Measurements from ENCODE around the gene LRRC8C. TPM values are rescaled to one million over a fixed set of nuclear protein-coding genes. Genes with fewer than 3 reads are reported as not detected.

Gene LRRC8C
- total and polyA plus RNA-seq, 2 experiments from 2014 or later: 0.89 to 3.9 TPM

DNA sequence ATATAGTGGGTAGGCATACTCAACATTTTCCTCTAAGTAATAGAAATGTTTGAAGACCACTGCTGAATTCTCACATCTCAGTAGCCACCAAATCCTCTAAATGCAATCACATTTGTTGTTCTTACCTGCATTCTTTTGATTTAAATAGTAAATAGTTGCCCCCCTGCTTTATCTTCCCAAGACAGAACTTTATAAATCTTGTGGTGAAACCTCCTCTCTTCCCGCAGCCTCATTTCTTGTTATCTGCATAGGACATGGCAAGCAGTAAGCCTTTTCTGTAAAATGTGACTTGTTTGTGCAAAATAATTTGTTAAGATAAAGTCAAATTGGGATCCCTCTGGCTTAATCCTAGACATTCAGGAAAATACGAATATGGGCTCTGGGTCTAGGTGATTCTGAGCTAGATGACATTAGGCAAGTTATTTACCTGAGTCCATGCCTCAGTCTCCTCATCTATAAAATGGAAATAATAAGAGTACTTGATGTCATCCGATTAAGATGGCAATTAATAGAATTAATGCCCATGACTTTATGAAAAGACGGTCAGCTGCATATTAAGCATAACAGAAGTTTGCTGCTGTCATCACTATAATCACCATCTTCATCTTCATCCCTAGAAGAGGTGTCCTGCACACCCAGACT, 77.7 kb downstream of the LRRC8C start:
- peaks cover 3% of the 10 kb centered on the region for H3K27me3 Mint-ChIP-seq (ENCODE audit: insufficient read depth, low read depth, poor library complexity)
- TF ChIP-seq JUNB (IDR thresholded peaks at IDR 0.05; ENCODE audit: unreplicated experiment) (no peak), ZNF114 (CRISPR knock-in tag; IDR thresholded peaks at IDR 0.05) (no peak), CREB1 (CRISPR knock-in tag; IDR thresholded peaks at IDR 0.05; ENCODE audit: low read depth) (no peak), NANOG (IDR thresholded peaks at IDR 0.05; ENCODE audit: borderline replicate concordance) (no peak), POLR2AphosphoS5 (IDR thresholded peaks at IDR 0.05; ENCODE audit: low read depth) (no peak), STAT1 (IDR thresholded peaks at IDR 0.05; ENCODE audit: unreplicated experiment) (no peak), ZNF331 (CRISPR knock-in tag; IDR thresholded peaks at IDR 0.05; ENCODE audit: low read depth) (no peak)
- TF ChIP-seq, protein P1, sequence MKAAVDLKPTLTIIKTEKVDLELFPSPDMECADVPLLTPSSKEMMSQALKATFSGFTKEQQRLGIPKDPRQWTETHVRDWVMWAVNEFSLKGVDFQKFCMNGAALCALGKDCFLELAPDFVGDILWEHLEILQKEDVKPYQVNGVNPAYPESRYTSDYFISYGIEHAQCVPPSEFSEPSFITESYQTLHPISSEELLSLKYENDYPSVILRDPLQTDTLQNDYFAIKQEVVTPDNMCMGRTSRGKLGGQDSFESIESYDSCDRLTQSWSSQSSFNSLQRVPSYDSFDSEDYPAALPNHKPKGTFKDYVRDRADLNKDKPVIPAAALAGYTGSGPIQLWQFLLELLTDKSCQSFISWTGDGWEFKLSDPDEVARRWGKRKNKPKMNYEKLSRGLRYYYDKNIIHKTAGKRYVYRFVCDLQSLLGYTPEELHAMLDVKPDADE (IDR thresholded peaks at IDR 0.05): no peak
- TF ChIP-seq, protein P2, sequence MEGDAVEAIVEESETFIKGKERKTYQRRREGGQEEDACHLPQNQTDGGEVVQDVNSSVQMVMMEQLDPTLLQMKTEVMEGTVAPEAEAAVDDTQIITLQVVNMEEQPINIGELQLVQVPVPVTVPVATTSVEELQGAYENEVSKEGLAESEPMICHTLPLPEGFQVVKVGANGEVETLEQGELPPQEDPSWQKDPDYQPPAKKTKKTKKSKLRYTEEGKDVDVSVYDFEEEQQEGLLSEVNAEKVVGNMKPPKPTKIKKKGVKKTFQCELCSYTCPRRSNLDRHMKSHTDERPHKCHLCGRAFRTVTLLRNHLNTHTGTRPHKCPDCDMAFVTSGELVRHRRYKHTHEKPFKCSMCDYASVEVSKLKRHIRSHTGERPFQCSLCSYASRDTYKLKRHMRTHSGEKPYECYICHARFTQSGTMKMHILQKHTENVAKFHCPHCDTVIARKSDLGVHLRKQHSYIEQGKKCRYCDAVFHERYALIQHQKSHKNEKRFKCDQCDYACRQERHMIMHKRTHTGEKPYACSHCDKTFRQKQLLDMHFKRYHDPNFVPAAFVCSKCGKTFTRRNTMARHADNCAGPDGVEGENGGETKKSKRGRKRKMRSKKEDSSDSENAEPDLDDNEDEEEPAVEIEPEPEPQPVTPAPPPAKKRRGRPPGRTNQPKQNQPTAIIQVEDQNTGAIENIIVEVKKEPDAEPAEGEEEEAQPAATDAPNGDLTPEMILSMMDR (conservative IDR thresholded peaks at IDR 0.05; ENCODE audit: low read depth in 2 of 2): no peak
- no peaks in the 10 kb centered on the region for H3K36me3 Mint-ChIP-seq (ENCODE audit: low read depth)
- no peaks in the 10 kb centered on the region for H3F3A ChIP-seq (replicated peaks; ENCODE audit: low read depth)
- H3K27ac Mint-ChIP-seq: no peak overlapping the region
- peaks cover 23% of the 10 kb centered on the region for H3K4me1 ChIP-seq (ENCODE audit: insufficient read depth)
- H3K4me2 ChIP-seq: no peak overlapping the region
- H3K36me3 ChIP-seq (ENCODE audit: insufficient read depth): no peaks in the 10 kb centered on the region
- no peaks in the 10 kb centered on the region for H3K27me3 ChIP-seq (ENCODE audit: insufficient read depth)
- no peak overlapping the region for H3K4me3 Mint-ChIP-seq
- no peaks in the 10 kb centered on the region for H3K79me2 ChIP-seq (replicated peaks; ENCODE audit: insufficient read depth)
- no peak overlapping the region for H2AFZ ChIP-seq
- H4K20me1 ChIP-seq (replicated peaks; ENCODE audit: insufficient read depth): no peaks in the 10 kb centered on the region
- no peak overlapping the region for H3K27ac ChIP-seq (ENCODE audit: low read depth)
- peaks cover 24% of the 10 kb centered on the region for H3K4me1 Mint-ChIP-seq
- DNase-seq (ENCODE audit: low spot score) (no peak), ATAC-seq (no peak)
- no peaks in the 10 kb centered on the region for H3K9me3 Mint-ChIP-seq
- H3K9me2 ChIP-seq (ENCODE audit: insufficient read depth): 0 out of 2 replicates have a peak, but pooled peaks cover 4% of the 10 kb centered on the region
- no peak overlapping the region for H3K4me3 ChIP-seq

DNA sequence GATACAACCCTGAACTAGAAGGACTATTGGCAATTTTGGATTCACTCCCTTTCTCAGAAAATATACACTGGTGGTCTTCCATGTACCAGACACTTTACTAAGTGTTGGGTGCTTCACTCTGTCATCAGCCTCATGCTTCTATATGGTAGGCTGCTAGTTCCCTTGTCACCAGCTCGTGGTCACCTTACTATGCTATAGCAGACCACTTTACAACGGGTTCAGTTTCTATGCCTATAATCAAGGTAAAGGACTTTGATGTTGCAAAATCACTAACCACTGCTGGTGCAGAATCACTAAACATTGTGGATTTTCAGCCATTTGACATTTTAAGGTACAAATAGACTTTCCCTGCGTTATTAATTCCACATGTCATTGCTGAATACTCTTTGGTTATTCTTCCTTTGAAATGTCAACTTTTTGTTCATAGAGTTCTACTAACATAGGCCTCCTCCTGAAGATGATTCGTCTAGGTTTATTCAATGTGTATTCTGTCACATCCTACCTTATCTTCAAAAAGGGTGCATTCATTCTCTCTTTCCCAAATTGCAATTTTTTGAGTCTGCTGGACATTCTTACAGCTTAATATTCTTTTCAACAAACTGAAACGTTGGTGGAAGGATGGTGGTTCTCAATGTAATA, 78.3 kb downstream of the LRRC8C start:
- Mint-ChIP-seq H3K9me3 (no peaks in the 10 kb centered on the region), H3K36me3 (ENCODE audit: low read depth) (no peaks in the 10 kb centered on the region), H3K4me3 (no peak overlapping the region), H3K27ac (no peak overlapping the region), H3K27me3 (ENCODE audit: insufficient read depth, low read depth, poor library complexity) (peaks cover 3% of the 10 kb centered on the region), H3K4me1 (peaks cover 22% of the 10 kb centered on the region)
- H2AFZ ChIP-seq: no peak overlapping the region
- H3K36me3 ChIP-seq (ENCODE audit: insufficient read depth): no peaks in the 10 kb centered on the region
- no peaks in the 10 kb centered on the region for H4K20me1 ChIP-seq (replicated peaks; ENCODE audit: insufficient read depth)
- H3F3A ChIP-seq (replicated peaks; ENCODE audit: low read depth): no peaks in the 10 kb centered on the region
- no peak overlapping the region for H3K27ac ChIP-seq (ENCODE audit: low read depth)
- no peaks in the 10 kb centered on the region for H3K79me2 ChIP-seq (replicated peaks; ENCODE audit: insufficient read depth)
- H3K4me1 ChIP-seq (ENCODE audit: insufficient read depth): peaks cover 17% of the 10 kb centered on the region
- H3K4me2 ChIP-seq: no peak overlapping the region
- H3K27me3 ChIP-seq (ENCODE audit: insufficient read depth): no peaks in the 10 kb centered on the region
- ATAC-seq: no peak
- TF ChIP-seq, protein P3, sequence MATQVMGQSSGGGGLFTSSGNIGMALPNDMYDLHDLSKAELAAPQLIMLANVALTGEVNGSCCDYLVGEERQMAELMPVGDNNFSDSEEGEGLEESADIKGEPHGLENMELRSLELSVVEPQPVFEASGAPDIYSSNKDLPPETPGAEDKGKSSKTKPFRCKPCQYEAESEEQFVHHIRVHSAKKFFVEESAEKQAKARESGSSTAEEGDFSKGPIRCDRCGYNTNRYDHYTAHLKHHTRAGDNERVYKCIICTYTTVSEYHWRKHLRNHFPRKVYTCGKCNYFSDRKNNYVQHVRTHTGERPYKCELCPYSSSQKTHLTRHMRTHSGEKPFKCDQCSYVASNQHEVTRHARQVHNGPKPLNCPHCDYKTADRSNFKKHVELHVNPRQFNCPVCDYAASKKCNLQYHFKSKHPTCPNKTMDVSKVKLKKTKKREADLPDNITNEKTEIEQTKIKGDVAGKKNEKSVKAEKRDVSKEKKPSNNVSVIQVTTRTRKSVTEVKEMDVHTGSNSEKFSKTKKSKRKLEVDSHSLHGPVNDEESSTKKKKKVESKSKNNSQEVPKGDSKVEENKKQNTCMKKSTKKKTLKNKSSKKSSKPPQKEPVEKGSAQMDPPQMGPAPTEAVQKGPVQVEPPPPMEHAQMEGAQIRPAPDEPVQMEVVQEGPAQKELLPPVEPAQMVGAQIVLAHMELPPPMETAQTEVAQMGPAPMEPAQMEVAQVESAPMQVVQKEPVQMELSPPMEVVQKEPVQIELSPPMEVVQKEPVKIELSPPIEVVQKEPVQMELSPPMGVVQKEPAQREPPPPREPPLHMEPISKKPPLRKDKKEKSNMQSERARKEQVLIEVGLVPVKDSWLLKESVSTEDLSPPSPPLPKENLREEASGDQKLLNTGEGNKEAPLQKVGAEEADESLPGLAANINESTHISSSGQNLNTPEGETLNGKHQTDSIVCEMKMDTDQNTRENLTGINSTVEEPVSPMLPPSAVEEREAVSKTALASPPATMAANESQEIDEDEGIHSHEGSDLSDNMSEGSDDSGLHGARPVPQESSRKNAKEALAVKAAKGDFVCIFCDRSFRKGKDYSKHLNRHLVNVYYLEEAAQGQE (IDR thresholded peaks at IDR 0.05; ENCODE audit: unreplicated experiment): no peak
- no peak for TF ChIP-seq NANOG (IDR thresholded peaks at IDR 0.05; ENCODE audit: borderline replicate concordance)
- TF ChIP-seq JUNB (IDR thresholded peaks at IDR 0.05; ENCODE audit: unreplicated experiment): no peak
- 0 out of 2 replicates have a peak, but pooled peaks cover 4% of the 10 kb centered on the region for H3K9me2 ChIP-seq (ENCODE audit: insufficient read depth)
- no peak for DNase-seq (ENCODE audit: low spot score)
- H3K4me3 ChIP-seq: no peak overlapping the region

Measured in GM23338 (cell line).